ENCODE data around the gene RHOD.

RHOD gene

GRCh38 chr11:67056267-67057204 is at the start of gene RHOD:
TSS of gene RHOD (plus strand) at chr11:67056847. CDS start at chr11:67056903, 56 bp downstream.
- no peak for ATAC-seq
- TF ChIP-seq CSDC2 (CRISPR knock-in tag; IDR thresholded peaks at IDR 0.05) (no peak), ZC3H10 (CRISPR knock-in tag; IDR thresholded peaks at IDR 0.05) (no peak)

- ATAC-seq, result no peak
- TF ChIP-seq TOX (CRISPR knock-in tag; IDR thresholded peaks at IDR 0.05; ENCODE audit: borderline replicate concordance) (no peak), ZC3H10 (CRISPR knock-in tag; IDR thresholded peaks at IDR 0.05) (no peak)
These were observed 49.5 kb upstream of the RHOD start for GRCh38 chr11:67007126-67007525.

- no peak; the same call in 2 of the 3 replicates for ATAC-seq
- TF ChIP-seq ZFP30 (CRISPR knock-in tag; IDR thresholded peaks at IDR 0.05) (no peak), GLIS3 (CRISPR knock-in tag; IDR thresholded peaks at IDR 0.05) (no peak), TOX (CRISPR knock-in tag; IDR thresholded peaks at IDR 0.05; ENCODE audit: borderline replicate concordance) (no peak), ZFP3 (CRISPR knock-in tag; IDR thresholded peaks at IDR 0.05) (no peak), OSR1 (CRISPR knock-in tag; IDR thresholded peaks at IDR 0.05) (no peak), ZNF8 (CRISPR knock-in tag; IDR thresholded peaks at IDR 0.05) (no peak), ZNF70 (CRISPR knock-in tag; IDR thresholded peaks at IDR 0.05) (no peak), CSRNP3 (CRISPR knock-in tag; IDR thresholded peaks at IDR 0.05) (no peak), POU6F1 (CRISPR knock-in tag; IDR thresholded peaks at IDR 0.05; ENCODE audit: borderline replicate concordance, low read depth) (no peak)
These were observed 46.2 kb upstream of the RHOD start for GRCh38 chr11:67010296-67010905.

GRCh38 chr11:67013511-67014045 is 43.1 kb upstream of the RHOD start:
- TF ChIP-seq ARNTL (CRISPR knock-in tag; IDR thresholded peaks at IDR 0.05; ENCODE audit: borderline replicate concordance, low read depth) (no peak), POU6F1 (CRISPR knock-in tag; IDR thresholded peaks at IDR 0.05; ENCODE audit: borderline replicate concordance, low read depth) (no peak), ZNF8 (CRISPR knock-in tag; IDR thresholded peaks at IDR 0.05) (no peak), CREB5 (CRISPR knock-in tag; IDR thresholded peaks at IDR 0.05; ENCODE audit: low read depth) (no peak), BACH2 (CRISPR knock-in tag; IDR thresholded peaks at IDR 0.05; ENCODE audit: borderline replicate concordance) (no peak), ZNF70 (CRISPR knock-in tag; IDR thresholded peaks at IDR 0.05) (no peak), ZFP30 (CRISPR knock-in tag; IDR thresholded peaks at IDR 0.05) (no peak), SNAI2 (CRISPR knock-in tag; IDR thresholded peaks at IDR 0.05) (no peak)
- ATAC-seq, result no peak

- no peak for TF ChIP-seq ZNF70 (CRISPR knock-in tag; IDR thresholded peaks at IDR 0.05)
- TF ChIP-seq SNAI2 (CRISPR knock-in tag; IDR thresholded peaks at IDR 0.05), result no peak
- TF ChIP-seq TCF4 (CRISPR knock-in tag; IDR thresholded peaks at IDR 0.05; ENCODE audit: borderline replicate concordance), result no peak
- TF ChIP-seq RARB (CRISPR knock-in tag; IDR thresholded peaks at IDR 0.05), result no peak
- no peak for TF ChIP-seq ARNTL (CRISPR knock-in tag; IDR thresholded peaks at IDR 0.05; ENCODE audit: borderline replicate concordance, low read depth)
- no peak for TF ChIP-seq ZNF565 (CRISPR knock-in tag; conservative IDR thresholded peaks at IDR 0.05; ENCODE audit: low read depth)
- TF ChIP-seq CREB5 (CRISPR knock-in tag; IDR thresholded peaks at IDR 0.05; ENCODE audit: low read depth), result no peak
- no peak for TF ChIP-seq ISL1 (CRISPR knock-in tag; IDR thresholded peaks at IDR 0.05)
- TF ChIP-seq GLIS3 (CRISPR knock-in tag; IDR thresholded peaks at IDR 0.05), result no peak
- no peak for TF ChIP-seq PATZ1 (CRISPR knock-in tag; IDR thresholded peaks at IDR 0.05; ENCODE audit: borderline replicate concordance)
- TF ChIP-seq ZFP30 (CRISPR knock-in tag; IDR thresholded peaks at IDR 0.05), result no peak
- ATAC-seq, result no peak
These were observed 42.3 kb upstream of the RHOD start for GRCh38 chr11:67014343-67014742.

All from SK-N-SH treated with all-trans-retinoic acid at 6 μM for 48 hours (cell line).